HG03558 (cell line): ENCODE measurements around the gene ATRIP.

Source experiments
- ATAC-seq: cut with Tn5 transposase; IDR thresholded peaks from one replicate; pipeline ENCODE4 v1.9.1; 2021; ENCODE audit warnings: moderate number of reproducible peaks; ENCODE audit not compliant: unreplicated experiment; ENCODE audit errors: extremely low read depth

The ATRIP gene

DNA sequence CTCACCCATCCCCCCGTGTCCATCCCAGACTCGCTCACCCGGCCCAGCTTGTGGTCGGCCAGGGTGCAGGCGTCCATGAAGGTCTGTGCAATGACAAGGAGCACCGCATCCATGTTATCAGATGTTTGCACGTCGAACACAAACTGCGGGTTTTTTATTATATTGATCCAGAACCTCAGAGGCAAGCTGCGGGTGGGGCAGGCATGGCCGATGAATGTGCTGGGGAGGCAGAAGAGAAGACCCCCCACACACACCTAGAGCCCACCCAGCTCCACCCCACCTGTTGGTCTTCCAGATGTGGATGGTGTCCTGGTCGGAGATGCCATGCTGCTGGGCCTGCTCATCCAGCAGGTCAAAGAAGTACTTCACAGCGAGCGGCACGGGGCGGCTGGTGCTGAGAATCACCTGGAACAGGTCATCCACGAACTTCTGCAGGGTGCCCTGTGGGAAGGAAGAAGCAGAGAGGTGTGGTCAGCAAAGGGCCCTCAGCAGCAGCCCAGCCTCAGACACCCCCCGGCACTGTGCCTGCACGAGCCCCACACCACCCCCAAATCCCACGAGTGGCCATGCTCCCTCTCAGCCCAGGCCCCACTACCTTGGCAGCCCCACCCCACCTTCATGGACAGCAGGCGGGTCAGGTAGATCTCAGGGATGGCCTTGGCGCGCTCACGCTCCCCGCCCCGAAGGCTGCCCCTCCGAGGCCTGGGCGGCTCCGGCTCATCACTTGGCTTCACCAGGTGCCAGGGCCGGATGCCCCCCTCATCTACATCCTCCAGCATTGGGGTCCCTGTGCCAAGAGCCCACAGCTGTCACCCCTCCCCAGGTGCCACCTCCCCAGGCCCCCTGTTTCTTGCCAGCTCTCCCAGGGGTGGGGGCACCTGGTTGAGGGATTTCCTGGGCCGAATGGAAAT lies 37.0 kb upstream of the ATRIP start:
- no peak for ATAC-seq

DNA sequence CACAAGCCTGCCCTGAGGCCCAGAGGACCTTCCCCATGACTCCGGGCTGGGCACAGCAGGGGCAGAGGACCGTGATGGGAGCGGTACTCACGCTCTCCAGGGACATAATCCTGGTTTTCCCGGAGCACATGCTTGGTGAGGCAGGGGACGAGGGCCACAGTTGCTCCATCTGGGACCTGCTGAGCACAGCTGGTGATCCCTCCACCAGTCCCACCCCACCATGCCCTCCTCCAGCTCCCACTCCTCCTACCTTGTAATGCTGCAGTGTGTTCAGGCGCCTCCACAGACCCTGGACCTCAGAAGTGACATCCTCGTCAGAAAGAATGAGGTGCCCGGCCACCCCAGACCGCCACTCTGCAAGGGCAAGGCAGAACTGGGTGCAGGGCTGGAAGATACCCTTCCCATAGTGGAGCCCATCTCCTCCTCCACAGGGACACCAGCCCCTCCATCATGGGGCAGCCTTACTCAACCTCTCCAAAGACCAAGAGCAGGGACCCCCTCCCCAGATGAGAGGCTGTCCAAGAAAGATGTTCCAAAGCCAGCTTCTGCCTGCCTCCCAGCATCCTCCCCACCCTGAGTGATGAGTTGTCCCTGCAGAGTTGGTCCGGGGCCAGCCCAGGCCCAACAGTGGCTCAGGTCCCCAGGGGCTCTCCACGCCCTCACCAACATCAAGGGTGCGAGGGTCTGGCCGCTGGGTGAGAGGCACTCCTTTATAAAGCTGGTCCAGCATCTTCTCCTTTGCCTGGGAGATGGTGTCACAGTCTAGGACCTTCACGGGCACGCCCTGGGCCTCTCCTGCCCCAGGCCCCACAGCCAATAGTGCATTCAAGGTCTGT lies 36.1 kb upstream of the ATRIP start:
- ATAC-seq = no peak

- ATAC-seq = no peak
These were observed 35.4 kb upstream of the ATRIP start for GRCh38 chr3:48411041-48411588.

- ATAC-seq = no peak
These were observed 34.7 kb upstream of the ATRIP start for GRCh38 chr3:48411606-48412374.

DNA sequence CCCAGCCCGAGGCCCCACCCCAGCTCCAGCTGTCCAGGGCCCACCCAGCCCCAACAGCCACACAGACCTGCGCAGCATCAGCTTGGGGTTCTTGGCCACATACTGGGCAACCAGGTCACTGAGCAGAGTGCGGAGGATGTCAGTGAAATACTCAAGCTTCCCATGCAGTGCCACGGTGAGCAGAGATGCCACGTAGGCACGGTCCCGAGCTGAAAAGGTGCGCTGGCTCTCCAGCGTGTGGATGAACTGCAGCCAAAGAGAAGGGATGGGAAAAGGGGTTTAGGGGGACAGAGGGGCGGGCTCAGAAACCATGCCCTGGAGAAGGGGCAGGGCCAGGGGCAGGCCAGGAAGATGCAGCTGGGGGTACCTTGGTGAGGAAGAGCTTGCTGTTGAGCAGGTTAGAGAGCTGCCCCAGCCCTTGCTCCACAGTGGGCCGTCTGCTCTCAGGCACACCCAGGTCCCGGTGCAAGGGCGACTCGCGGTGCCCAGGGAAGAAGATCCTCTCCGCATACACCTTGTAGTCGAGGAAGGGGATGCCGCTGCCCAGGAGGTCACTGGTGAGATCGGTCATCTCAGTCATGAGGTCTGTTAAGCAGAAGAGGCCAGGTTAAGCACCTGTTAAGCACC lies 34.0 kb upstream of the ATRIP start:
- no peak for ATAC-seq

- no peak for ATAC-seq
These were observed 33.5 kb upstream of the ATRIP start for GRCh38 chr3:48413086-48413485.

- no peak for ATAC-seq
These were observed 32.9 kb upstream of the ATRIP start for GRCh38 chr3:48413611-48414010.

DNA sequence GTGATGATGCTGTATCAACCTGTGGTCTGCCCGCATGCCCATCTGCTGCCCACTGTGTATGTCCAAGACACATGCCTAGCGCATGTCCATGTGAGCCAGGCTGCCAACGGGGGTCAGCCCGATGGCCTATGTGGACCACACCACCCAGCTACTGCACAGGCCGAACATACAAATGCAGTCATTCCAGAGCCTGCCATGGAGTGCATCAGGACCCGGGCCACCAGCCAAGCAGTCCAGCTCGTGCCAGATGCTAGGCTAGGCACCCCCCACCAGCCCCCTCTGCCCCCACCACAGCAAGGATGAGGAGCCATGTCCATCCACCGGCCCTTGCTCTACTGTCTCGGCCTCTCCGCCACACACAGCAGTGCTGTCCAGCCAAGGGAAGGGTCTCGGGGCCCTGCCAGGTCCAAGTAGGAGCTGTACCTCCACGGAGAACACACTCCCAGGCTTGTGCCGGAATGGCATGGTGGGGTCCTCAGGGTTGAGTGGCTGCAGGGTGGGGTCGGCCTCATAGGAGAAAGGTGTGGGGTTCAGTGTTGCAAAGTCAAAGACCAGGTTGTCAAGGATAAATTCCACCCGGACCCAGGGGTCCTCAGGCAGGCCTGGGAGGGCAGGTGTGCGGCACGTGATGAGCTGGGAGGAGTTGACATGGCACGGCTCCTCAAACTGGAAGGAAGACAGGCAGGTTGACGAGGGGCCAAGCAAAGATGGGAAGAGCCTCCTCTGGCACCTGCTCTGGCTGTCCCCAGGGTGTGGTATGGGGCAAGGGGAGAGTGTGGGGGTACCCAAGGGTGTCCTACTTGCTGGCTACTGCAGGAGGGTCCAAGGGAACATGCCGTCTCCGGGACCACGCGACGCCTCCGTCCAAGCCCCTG lies 31.9 kb upstream of the ATRIP start:
- ATAC-seq = no peak

DNA sequence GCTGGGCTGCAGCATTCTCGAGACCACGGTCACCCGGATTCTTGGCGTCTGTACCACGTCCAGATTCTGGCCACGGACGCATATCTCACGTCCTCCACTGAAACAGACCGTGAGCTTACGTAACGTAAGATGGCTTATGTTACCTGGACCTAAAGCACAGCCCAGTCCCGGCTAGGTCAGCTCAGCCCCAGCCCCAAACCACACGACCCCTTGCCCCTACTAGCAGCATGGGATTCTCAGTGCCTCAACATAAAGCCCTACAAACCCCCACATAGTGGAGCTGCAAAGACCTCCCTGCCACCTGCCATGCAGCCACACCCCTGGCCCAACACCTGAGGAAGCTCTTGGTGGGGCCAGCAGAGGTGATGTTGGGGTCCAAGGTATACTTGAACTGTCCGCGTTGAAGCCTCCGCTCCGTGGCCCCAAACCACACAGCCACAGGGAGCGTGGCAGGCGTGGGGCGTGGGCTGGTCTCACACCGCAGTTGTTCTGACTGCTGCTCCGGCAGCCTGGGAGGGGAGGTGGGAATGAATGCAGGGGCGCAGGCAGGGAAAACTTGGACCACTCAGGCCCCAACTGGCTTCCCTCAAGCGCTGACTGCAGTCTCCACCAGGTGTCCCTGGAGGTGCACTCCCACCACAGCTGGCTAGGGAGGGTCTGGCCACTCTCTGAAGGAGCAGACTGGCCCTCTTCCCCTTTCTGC lies 31.1 kb upstream of the ATRIP start:
- no peak for ATAC-seq

GRCh38 chr3:48416091-48416505 lies 30.4 kb upstream of the ATRIP start:
- ATAC-seq = no peak

DNA sequence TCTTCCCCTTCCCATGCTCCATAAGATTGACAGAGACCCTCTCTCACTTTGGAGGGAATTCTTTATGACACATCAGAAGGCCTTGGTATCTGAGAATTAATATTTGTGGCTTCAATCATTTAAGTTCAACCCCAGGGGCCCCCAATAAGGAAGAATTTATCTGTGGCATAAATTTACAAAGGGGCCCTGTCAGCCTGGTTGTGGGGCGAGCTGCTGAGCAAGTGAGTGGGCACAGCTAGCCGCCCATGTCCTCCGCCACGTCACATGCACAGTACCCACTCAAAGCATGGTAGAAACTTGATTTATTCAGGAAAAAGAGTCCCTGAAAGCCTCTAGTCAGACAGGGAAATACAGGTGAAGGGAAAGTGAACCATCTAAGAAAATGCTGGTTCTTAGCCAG lies 30.0 kb upstream of the ATRIP start:
- ATAC-seq = no peak

DNA sequence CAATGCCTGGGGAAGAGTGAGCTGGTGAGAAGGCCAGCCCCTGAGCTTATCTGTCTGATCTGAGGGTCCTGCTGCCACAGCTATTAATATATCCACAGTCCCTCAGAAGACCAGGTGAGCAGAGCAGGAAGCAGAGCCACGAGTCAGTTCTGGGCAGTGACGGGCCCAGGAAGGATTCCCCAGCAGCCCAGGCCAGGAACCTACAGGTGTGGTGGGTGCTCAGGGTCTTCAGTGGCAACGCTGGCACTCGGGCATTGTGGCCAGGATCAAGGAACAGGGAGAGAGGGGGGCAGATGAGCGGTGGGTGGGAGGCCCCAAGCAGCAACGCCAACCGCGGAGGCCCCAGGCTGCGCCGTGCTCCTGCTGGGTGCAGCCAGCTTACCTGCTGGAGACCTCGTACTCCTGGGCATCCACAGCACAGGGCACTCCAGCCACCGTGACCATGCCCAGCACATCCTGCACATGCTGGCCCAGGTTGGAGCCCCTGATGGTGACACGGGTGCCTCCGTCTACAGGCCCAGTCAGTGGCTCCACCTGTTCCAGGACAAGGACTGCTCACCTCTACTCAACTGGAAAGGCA lies 28.9 kb upstream of the ATRIP start:
- no peak for ATAC-seq

- ATAC-seq = no peak
These were observed 28.4 kb upstream of the ATRIP start for GRCh38 chr3:48418140-48418539.

GRCh38 chr3:48418651-48419050 lies 27.9 kb upstream of the ATRIP start:
- ATAC-seq = no peak

- ATAC-seq = no peak
These were observed 27.4 kb upstream of the ATRIP start for GRCh38 chr3:48419149-48419548.

DNA sequence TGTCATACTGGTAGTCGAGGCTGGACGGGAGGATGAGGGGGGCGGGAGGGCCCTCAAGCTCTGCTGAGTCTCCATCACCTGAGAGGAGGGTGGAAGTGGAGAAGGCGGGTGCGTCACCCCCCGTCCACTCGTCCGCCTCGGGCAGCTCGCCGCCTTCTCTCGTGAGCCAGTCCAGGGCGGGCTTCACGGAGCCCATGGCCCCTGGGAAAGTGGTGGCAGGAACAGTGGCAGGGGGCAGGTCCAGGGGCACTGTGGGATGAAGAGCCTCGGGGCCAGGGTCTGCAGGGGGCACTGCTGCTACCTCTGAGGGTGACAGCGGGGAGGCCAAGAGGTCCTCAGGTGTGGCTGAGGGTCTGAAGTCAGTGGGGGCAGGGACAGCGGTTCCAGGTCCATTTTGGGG lies 26.9 kb upstream of the ATRIP start:
- ATAC-seq = no peak

- ATAC-seq = no peak
These were observed 26.0 kb upstream of the ATRIP start for GRCh38 chr3:48420561-48420960.

GRCh38 chr3:48422272-48422671 lies 24.3 kb upstream of the ATRIP start:
- no peak for ATAC-seq
